Karpas-422 (cell line): Measurements from ENCODE around the gene LIMCH1. TPM values are rescaled to one million over a fixed set of nuclear protein-coding genes. Genes with fewer than 3 reads are reported as not detected.

Experiments used
- DNase-seq: peaks from one replicate; pipeline ENCODE4 v3.0.0-alpha.2; 2015
- H2AFZ ChIP-seq: fragments of 200-600 bp; sonication (generic); 2 replicates; pipeline ENCODE4 v1.6.1; 2014; ENCODE audit warnings: antibody characterized with exemption, low read length, mixed read lengths
- H3K27ac ChIP-seq: fragments of 200-600 bp; sonication (generic); 2 replicates; pipeline ENCODE4 v1.5.1; 2014; ENCODE audit warnings: mild to moderate bottlenecking, low read length, moderate library complexity
- H3K27me3 ChIP-seq: fragments of 200-600 bp; sonication (generic); 2 replicates; pipeline ENCODE4 v1.6.1; 2014; ENCODE audit warnings: low read length, mixed read lengths
- H3K36me3 ChIP-seq: fragments of 200-600 bp; sonication (generic); 2 replicates; pipeline ENCODE4 v1.6.1; 2014; ENCODE audit warnings: low read length, mixed read lengths; ENCODE audit not compliant: insufficient read depth
- H3K4me1 ChIP-seq: fragments of 200-600 bp; sonication (generic); 2 replicates; pipeline ENCODE4 v1.6.1; 2014; ENCODE audit warnings: mild to moderate bottlenecking, low read length, mixed read lengths
- H3K4me2 ChIP-seq: fragments of 200-600 bp; sonication (generic); 2 replicates; pipeline ENCODE4 v1.6.1; 2014; ENCODE audit warnings: low read length, low read depth, mild to moderate bottlenecking; ENCODE audit not compliant: poor library complexity, severe bottlenecking
- H3K4me3 ChIP-seq: fragments of 200-600 bp; sonication (generic); 2 replicates; pipeline ENCODE4 v1.5.1; 2014; ENCODE audit warnings: mild to moderate bottlenecking, antibody characterized with exemption, low read length, mixed read lengths
- H3K79me2 ChIP-seq: fragments of 200-600 bp; sonication (generic); 2 replicates; pipeline ENCODE4 v1.6.1; 2014; ENCODE audit warnings: mild to moderate bottlenecking, low read length, mixed read lengths
- H3K9ac ChIP-seq: fragments of 200-600 bp; sonication (generic); 2 replicates; pipeline ENCODE4 v1.6.0; 2014; ENCODE audit warnings: low read length
- H3K9me2 ChIP-seq: fragments of 200-600 bp; sonication (generic), shearing (Covaris generic); replicated peaks from 2 replicates; pipeline ENCODE4 v1.6.0; 2014; ENCODE audit warnings: mild to moderate bottlenecking, low read length, moderate library complexity; ENCODE audit not compliant: insufficient read depth
- H3K9me3 ChIP-seq: fragments of 300-700, 200-600 bp; sonication (generic); 2 replicates; pipeline ENCODE4 v1.6.1; 2014; ENCODE audit warnings: low read length, mixed read lengths
- H4K20me1 ChIP-seq: fragments of 200-600 bp; sonication (generic); 2 replicates; pipeline ENCODE4 v1.6.1; 2014; ENCODE audit warnings: mild to moderate bottlenecking, antibody characterized with exemption, low read length, low read depth; ENCODE audit not compliant: insufficient read depth
- total RNA-seq: library from RNA; depleted of rRNA; stranded (reverse); fragments of >200 nt; shearing (Covaris generic); gene quantifications from 2 replicates; pipeline ENCODE4 v1.2.3, GENCODE V29; 2014; ENCODE audit warnings: low replicate concordance

LIMCH1 gene
- total RNA-seq, 1 experiment from 2014 or later, result not detected

- Histone ChIP-seq H3K27ac (no peak overlapping the region), H3K9me2 (no peaks in the 10 kb centered on the region), H3K27me3 (no peaks in the 10 kb centered on the region), H3K9ac (no peak overlapping the region), H3K4me2 (no peak overlapping the region), H4K20me1 (no peaks in the 10 kb centered on the region), H3K9me3 (no peaks in the 10 kb centered on the region), H3K4me3 (no peak overlapping the region), H3K36me3 (no peaks in the 10 kb centered on the region), H2AFZ (no peak overlapping the region), H3K79me2 (no peaks in the 10 kb centered on the region), H3K4me1 (no peaks in the 10 kb centered on the region)
- DNase-seq, result no peak
Measured at GRCh38 chr4:41533680-41534079, 4.3 kb upstream of the LIMCH1 start.

DNA sequence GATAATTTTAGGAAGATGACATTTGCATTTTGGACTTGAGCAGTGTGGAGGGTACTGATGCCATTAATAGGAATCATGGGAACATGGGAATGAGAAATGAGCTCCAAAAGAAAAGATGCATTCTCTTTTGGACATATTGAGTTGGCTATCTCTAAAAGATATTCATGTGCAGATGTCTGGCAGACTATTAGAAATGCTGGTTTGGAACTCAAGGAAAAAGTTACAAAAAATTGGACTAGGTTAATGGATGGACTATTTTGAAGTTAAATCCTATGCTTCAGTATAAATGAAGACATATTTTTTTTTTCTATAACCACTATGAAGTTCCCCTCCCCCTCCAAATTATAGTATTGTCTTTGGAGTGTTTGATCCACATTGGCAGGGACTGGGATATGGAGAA, 3.6 kb upstream of the LIMCH1 start:
- no peaks in the 10 kb centered on the region for H3K4me1 ChIP-seq
- no peaks in the 10 kb centered on the region for H3K79me2 ChIP-seq
- no peaks in the 10 kb centered on the region for H3K36me3 ChIP-seq
- H3K27ac ChIP-seq, result no peak overlapping the region
- H3K9me2 ChIP-seq, result no peaks in the 10 kb centered on the region
- H3K4me3 ChIP-seq, result no peak overlapping the region
- H2AFZ ChIP-seq, result no peak overlapping the region
- H3K9me3 ChIP-seq, result no peaks in the 10 kb centered on the region
- H3K27me3 ChIP-seq, result no peaks in the 10 kb centered on the region
- DNase-seq, result no peak
- no peak overlapping the region for H3K4me2 ChIP-seq
- H3K9ac ChIP-seq, result no peak overlapping the region
- H4K20me1 ChIP-seq, result no peaks in the 10 kb centered on the region

DNA sequence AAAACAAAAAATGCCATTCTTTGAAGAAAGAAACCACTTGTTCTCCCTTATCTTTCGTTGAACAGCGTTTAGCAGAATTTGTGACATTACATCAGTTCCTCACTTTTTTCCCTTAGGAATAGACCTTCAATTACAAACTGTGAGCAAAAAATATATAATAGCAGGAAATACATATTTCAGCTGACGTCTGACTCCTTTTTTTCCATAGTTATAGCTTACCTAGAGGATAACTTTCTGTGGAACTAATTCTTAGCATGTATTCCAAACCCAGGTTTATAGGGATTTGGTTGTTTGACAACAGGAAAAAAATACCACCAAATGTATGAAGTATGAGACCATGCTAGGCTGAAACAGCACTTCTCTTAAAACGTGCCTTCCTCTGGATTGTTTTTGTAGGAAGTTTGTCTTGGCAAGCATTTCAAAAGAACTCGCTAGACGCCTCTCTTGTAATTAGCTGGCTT, 2.0 kb upstream of the LIMCH1 start:
- Histone ChIP-seq H3K36me3 (no peaks in the 10 kb centered on the region), H3K4me2 (no peak overlapping the region), H3K4me1 (no peaks in the 10 kb centered on the region), H3K9me3 (no peaks in the 10 kb centered on the region), H3K79me2 (no peaks in the 10 kb centered on the region), H3K4me3 (no peak overlapping the region), H3K27me3 (no peaks in the 10 kb centered on the region), H3K9ac (no peak overlapping the region), H3K9me2 (no peaks in the 10 kb centered on the region), H3K27ac (no peak overlapping the region), H2AFZ (no peak overlapping the region), H4K20me1 (no peaks in the 10 kb centered on the region)
- no peak for DNase-seq

GRCh38 chr4:41537292-41537890, 566 bp upstream of the LIMCH1 start:
- Histone ChIP-seq H3K9ac (no peak overlapping the region), H3K4me1 (no peaks in the 10 kb centered on the region), H3K27me3 (no peaks in the 10 kb centered on the region), H3K4me2 (no peak overlapping the region), H2AFZ (no peak overlapping the region), H3K4me3 (no peak overlapping the region), H4K20me1 (no peaks in the 10 kb centered on the region), H3K27ac (no peak overlapping the region), H3K36me3 (no peaks in the 10 kb centered on the region), H3K9me3 (no peaks in the 10 kb centered on the region), H3K9me2 (no peaks in the 10 kb centered on the region), H3K79me2 (no peaks in the 10 kb centered on the region)
- DNase-seq, result no peak

DNA sequence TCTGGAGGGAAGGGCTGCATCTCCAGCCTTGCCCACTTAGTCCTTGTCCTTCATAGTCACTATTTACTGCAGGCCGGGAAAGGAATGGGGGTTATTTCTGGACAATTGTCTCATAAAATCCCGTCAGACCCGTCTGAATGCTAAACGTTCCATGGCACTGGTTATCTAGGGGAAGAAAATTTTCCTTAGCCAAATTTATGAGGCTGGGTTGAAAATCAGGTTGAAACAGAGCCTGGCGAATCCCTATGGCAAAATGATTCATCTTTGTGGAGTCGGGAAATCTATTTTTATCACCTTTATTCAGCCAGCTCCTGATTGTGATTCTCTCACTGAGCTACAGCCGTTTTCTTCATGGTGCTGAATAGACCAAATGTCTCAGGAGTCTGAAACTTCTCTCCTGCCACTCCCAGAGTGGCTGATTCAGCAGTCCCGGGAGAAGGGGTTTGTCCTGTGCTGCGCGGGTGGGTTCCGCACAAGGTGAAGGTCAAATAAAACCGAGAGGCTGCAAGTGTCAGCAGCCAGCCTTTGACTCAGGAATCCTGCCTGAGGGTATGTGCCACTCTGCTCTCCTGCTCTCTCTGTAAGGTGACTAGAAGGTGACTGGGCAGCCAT, 1.0 kb downstream of the LIMCH1 start:
- Histone ChIP-seq H3K79me2 (no peaks in the 10 kb centered on the region), H3K4me3 (no peak overlapping the region), H3K4me2 (no peak overlapping the region), H3K9me3 (no peaks in the 10 kb centered on the region), H3K36me3 (no peaks in the 10 kb centered on the region), H4K20me1 (no peaks in the 10 kb centered on the region), H3K4me1 (no peaks in the 10 kb centered on the region), H3K27ac (no peak overlapping the region), H3K9ac (no peak overlapping the region), H3K9me2 (no peaks in the 10 kb centered on the region), H2AFZ (no peak overlapping the region), H3K27me3 (no peaks in the 10 kb centered on the region)
- DNase-seq, result no peak

DNA sequence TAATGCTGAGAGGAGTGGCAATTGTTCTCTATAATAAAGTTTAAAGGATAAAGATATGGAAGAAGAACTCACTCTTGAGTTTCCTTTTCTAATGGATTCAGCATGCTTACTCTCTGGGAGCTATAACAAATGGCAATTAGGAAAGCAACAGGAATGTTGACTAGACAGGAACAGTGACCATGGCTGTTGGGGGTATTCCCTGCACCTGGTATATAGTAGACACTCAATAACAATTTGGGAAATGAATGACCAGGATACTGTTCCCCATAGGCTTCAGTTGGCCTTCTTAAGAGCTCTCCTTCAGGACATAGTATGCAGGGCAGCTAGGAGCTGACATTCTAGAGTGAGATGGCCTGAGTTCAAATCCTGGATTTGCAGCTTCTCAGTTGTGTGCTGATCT, 1.8 kb downstream of the LIMCH1 start:
- H3K27ac ChIP-seq, result no peak overlapping the region
- H3K9me3 ChIP-seq, result no peaks in the 10 kb centered on the region
- H3K4me2 ChIP-seq, result no peak overlapping the region
- no peak for DNase-seq
- no peaks in the 10 kb centered on the region for H3K4me1 ChIP-seq
- no peak overlapping the region for H3K9ac ChIP-seq
- H3K4me3 ChIP-seq, result no peak overlapping the region
- H3K9me2 ChIP-seq, result no peaks in the 10 kb centered on the region
- no peak overlapping the region for H2AFZ ChIP-seq
- H3K36me3 ChIP-seq, result no peaks in the 10 kb centered on the region
- H3K27me3 ChIP-seq, result no peaks in the 10 kb centered on the region
- no peaks in the 10 kb centered on the region for H3K79me2 ChIP-seq
- H4K20me1 ChIP-seq, result no peaks in the 10 kb centered on the region

- no peak overlapping the region for H3K9ac ChIP-seq
Measured at GRCh38 chr4:41540687-41541086, 2.7 kb downstream of the LIMCH1 start.

DNA sequence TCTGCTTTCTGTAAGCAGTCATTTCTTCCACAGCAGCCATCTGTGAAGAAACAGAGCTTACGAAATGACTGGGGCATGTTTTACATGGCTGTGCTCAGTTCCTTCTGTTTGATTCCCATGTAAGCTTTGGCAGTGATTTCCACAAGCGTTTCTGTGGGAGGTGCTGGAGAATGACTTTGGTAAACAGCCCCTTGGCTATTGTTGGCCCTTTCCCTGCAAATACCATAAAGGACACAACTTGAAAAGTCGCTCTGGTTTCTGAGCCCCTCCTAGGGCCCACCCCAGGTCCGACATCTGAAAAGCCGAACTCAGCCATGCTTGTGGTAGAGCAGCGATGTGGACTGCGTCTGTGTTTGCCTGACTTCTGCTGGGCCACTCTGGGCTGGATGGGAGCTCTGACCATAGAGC, 3.7 kb downstream of the LIMCH1 start:
- no peaks in the 10 kb centered on the region for H3K9me3 ChIP-seq
- no peak overlapping the region for H3K4me3 ChIP-seq
- H3K79me2 ChIP-seq, result no peaks in the 10 kb centered on the region
- no peak overlapping the region for H3K4me2 ChIP-seq
- no peaks in the 10 kb centered on the region for H3K36me3 ChIP-seq
- H3K27me3 ChIP-seq, result no peaks in the 10 kb centered on the region
- H3K27ac ChIP-seq, result no peak overlapping the region
- no peaks in the 10 kb centered on the region for H3K4me1 ChIP-seq
- H3K9ac ChIP-seq, result no peak overlapping the region
- H2AFZ ChIP-seq, result no peak overlapping the region
- no peaks in the 10 kb centered on the region for H4K20me1 ChIP-seq
- no peaks in the 10 kb centered on the region for H3K9me2 ChIP-seq
- no peak for DNase-seq

More at GRCh38 chr4:41540687-41541086, 2.7 kb downstream of the LIMCH1 start:
- H3K36me3 ChIP-seq, result no peaks in the 10 kb centered on the region
- H3K4me3 ChIP-seq, result no peak overlapping the region
- no peaks in the 10 kb centered on the region for H3K9me2 ChIP-seq
- no peaks in the 10 kb centered on the region for H4K20me1 ChIP-seq
- DNase-seq, result no peak
- no peak overlapping the region for H2AFZ ChIP-seq
- no peak overlapping the region for H3K4me2 ChIP-seq
- H3K27me3 ChIP-seq, result no peaks in the 10 kb centered on the region
- H3K9me3 ChIP-seq, result no peaks in the 10 kb centered on the region
- H3K27ac ChIP-seq, result no peak overlapping the region
- no peaks in the 10 kb centered on the region for H3K79me2 ChIP-seq
- H3K4me1 ChIP-seq, result no peaks in the 10 kb centered on the region
